SK-N-SH treated with all-trans-retinoic acid at 6 μM for 48 hours (cell line): ENCODE measurements around the gene NDUFB5.
A peak's percentile ranks its signal among the peaks of the same experiment; 100 is the strongest.

Experiments
- OSR1 ChIP-seq: fragments of 250-450 bp; sonication (Bioruptor Pico); IDR thresholded peaks from 2 replicates; pipeline ENCODE4 v1.8.0; 2022; ENCODE audit warnings: moderate library complexity, mild to moderate bottlenecking, inconsistent platforms
- PPARA ChIP-seq: fragments of 250-450 bp; sonication (Bioruptor Pico); IDR thresholded peaks from 2 replicates; pipeline ENCODE4 v1.5.0; 2020; ENCODE audit warnings: mild to moderate bottlenecking, borderline replicate concordance
- RARB ChIP-seq: fragments of 250-450 bp; sonication (Bioruptor Pico); IDR thresholded peaks from 2 replicates; pipeline ENCODE4 v1.8.0; 2021; ENCODE audit warnings: mild to moderate bottlenecking, moderate library complexity
- TCF4 ChIP-seq: fragments of 250-450 bp; sonication (Bioruptor Pico); IDR thresholded peaks from 2 replicates; pipeline ENCODE4 v1.8.0; 2021; ENCODE audit warnings: mild to moderate bottlenecking, moderate library complexity, borderline replicate concordance
- ZFP3 ChIP-seq: fragments of 250-450 bp; sonication (Bioruptor Pico); IDR thresholded peaks from 2 replicates; pipeline ENCODE4 v1.5.0; 2020; ENCODE audit warnings: mild to moderate bottlenecking, moderate library complexity
- TF ChIP-seq, protein P1 (sequence below): fragments of 250-450 bp; sonication (Bioruptor Pico); IDR thresholded peaks from 2 replicates; pipeline ENCODE4 v1.8.0; 2020; ENCODE audit warnings: mild to moderate bottlenecking, moderate library complexity, borderline replicate concordance

DNA sequence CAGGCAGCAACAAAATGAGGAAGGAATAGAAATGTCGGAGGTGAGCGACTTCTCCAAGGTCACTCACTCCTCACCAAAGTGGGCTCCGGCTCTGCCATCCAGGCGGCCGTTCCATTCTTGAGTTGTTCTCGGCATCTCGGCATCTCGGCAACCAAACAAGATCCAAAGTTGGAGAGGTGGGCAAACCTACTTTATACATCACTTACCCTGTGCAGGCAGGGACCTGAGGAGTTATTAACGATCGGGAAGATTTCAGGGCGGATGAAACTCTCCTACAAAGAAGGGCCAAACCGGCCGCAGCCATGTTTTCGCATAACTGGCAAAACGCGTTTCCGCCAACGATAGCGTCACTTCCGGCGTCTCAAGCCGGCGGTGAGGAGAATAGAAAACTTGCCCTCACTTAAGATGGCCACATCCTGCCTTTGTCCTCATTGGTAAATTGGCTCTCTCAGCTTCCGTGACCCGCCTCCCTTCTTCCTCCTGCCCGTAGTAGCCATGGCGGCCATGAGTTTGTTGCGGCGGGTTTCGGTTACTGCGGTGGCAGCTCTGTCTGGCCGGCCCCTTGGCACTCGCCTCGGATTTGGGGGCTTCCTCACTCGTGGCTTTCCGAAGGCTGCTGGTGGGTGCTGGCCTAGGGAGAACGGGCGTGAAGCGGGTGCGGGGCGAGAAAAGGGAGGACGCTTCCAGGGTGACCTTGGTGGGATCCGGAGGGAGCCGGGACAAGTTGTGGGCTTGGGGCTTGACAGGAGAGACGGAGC lies at the start of gene NDUFB5, which contains the start of gene MRPL47:
- TF ChIP-seq ZFP3 (CRISPR knock-in tag) = 0 out of 2 replicates have a peak, but pooled peaks have one; percentile 32
- TF ChIP-seq PPARA = no peak
- no peak for TF ChIP-seq TCF4 (CRISPR knock-in tag)
- no peak for TF ChIP-seq OSR1
- TF ChIP-seq, protein P1, sequence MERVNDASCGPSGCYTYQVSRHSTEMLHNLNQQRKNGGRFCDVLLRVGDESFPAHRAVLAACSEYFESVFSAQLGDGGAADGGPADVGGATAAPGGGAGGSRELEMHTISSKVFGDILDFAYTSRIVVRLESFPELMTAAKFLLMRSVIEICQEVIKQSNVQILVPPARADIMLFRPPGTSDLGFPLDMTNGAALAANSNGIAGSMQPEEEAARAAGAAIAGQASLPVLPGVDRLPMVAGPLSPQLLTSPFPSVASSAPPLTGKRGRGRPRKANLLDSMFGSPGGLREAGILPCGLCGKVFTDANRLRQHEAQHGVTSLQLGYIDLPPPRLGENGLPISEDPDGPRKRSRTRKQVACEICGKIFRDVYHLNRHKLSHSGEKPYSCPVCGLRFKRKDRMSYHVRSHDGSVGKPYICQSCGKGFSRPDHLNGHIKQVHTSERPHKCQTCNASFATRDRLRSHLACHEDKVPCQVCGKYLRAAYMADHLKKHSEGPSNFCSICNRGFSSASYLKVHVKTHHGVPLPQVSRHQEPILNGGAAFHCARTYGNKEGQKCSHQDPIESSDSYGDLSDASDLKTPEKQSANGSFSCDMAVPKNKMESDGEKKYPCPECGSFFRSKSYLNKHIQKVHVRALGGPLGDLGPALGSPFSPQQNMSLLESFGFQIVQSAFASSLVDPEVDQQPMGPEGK = no peak
- no peak for TF ChIP-seq RARB (CRISPR knock-in tag)
